A549 (cell line): ENCODE data around the gene KRT15. TPM values are rescaled to one million over a fixed set of nuclear protein-coding genes. Genes with fewer than 3 reads are reported as not detected.

Source experiments
- ATAC-seq, 2 experiments: fragments of 200-7000 bp in 1 of 2; fragments of >200 bp in 1 of 2; cut with Nextera tagmentation in 1 of 2; cut with Tn5 transposase in 1 of 2; 3 replicates each; pipeline versions ENCODE4 v1.8.0 to v1.9.1; 2018 to 2020; ENCODE audit warnings: mild to moderate bottlenecking in 1 of 2, moderate library complexity in 1 of 2
- CTCF ChIA-PET: fragments of 300-600 bp; sonication (Branson Sonifier 250); formaldehyde crosslinking; extraction: SDS; loops from one replicate; lab custom pipeline; 2021; ENCODE audit warnings: antibody characterized with exemption, inconsistent platforms; lab: Yijun Ruan, JAX
- POLR2A ChIA-PET: fragments of 350-600 bp; formaldehyde crosslinking; extraction: SDS; loops from one replicate; lab custom pipeline; 2021; ENCODE audit warnings: antibody characterized with exemption, inconsistent platforms; lab: Yijun Ruan, JAX
- DNase-seq, 2 experiments: peaks; one replicate each; pipeline versions ENCODE4 v3.0.0 to v3.0.0-alpha.2; 2011 to 2016; ENCODE audit warnings: low read depth in 1 of 2, low spot score in 1 of 2
- FAIRE-seq: peaks from 2 replicates; lab custom pipeline; 2011; peaks lifted over from hg19 to GRCh38; lab: Jason Lieb, UNC
- H3K27ac ChIP-seq, 2 experiments: fragments of >200 bp; sonication (Bioruptor Twin); formaldehyde crosslinking; 3 replicates each; pipeline ENCODE4 v1.5.1; 2016 to 2017
- H3K4me1 ChIP-seq: fragments of >200 bp; sonication (Bioruptor Twin); formaldehyde crosslinking; 3 replicates; pipeline ENCODE4 v1.6.1; 2016
- H3K4me2 ChIP-seq: fragments of >200 bp; sonication (Bioruptor Twin); formaldehyde crosslinking; 3 replicates; pipeline ENCODE4 v1.6.1; 2016
- H3K4me3 ChIP-seq: fragments of >200 bp; sonication (Bioruptor Twin); formaldehyde crosslinking; 3 replicates; pipeline ENCODE4 v1.5.1; 2016
- H3K9me3 ChIP-seq: fragments of >200 bp; sonication (Bioruptor Twin); formaldehyde crosslinking; 3 replicates; pipeline ENCODE4 v1.6.1; 2016
- BCL3 ChIP-seq: fragments of >200 bp; sonication (Bioruptor Twin); formaldehyde crosslinking; IDR thresholded peaks from 3 replicates; pipeline ENCODE4 v1.6.1; 2016
- BHLHE40 ChIP-seq: IDR thresholded peaks from 2 replicates; pipeline ENCODE4 v1.6.1; 2012; ENCODE audit warnings: low read depth, low read length, inconsistent platforms
- CBX2 ChIP-seq: fragments of 200-600 bp; sonication (generic); IDR thresholded peaks from 2 replicates; pipeline ENCODE4 v1.6.1; 2016; ENCODE audit warnings: low read depth, mild to moderate bottlenecking, borderline replicate concordance
- CEBPB ChIP-seq, 2 experiments: fragments of >200 bp in 1 of 2; sonication (Bioruptor Twin) in 1 of 2; formaldehyde crosslinking in 1 of 2; IDR thresholded peaks; 2 replicates each; pipeline ENCODE4 v1.6.1; 2012 to 2016
- CHD4 ChIP-seq: fragments of 200-600 bp; sonication (generic); IDR thresholded peaks from 2 replicates; pipeline ENCODE4 v1.6.1; 2016; ENCODE audit warnings: antibody characterized with exemption, mild to moderate bottlenecking, borderline replicate concordance
- EHF ChIP-seq: fragments of 250-450 bp; sonication (Bioruptor Pico); IDR thresholded peaks from 2 replicates; pipeline ENCODE4 v1.5.0; 2020; ENCODE audit warnings: mild to moderate bottlenecking
- ELK1 ChIP-seq: fragments of 150-350 bp; IDR thresholded peaks from 2 replicates; pipeline ENCODE4 v1.6.1; 2014; ENCODE audit warnings: low read depth, mild to moderate bottlenecking, low read length
- EP300 ChIP-seq, 2 experiments: fragments of >200 bp; sonication (Bioruptor Twin); formaldehyde crosslinking; IDR thresholded peaks; 2 replicates in 1 of 2; 3 replicates in 1 of 2; pipeline ENCODE4 v1.6.1; 2016 to 2017
- ESRRA ChIP-seq: fragments of 150-350 bp; IDR thresholded peaks from 2 replicates; pipeline ENCODE4 v1.6.1; 2014; ENCODE audit warnings: mild to moderate bottlenecking, low read length, borderline replicate concordance
- FOSB ChIP-seq: fragments of 250-450 bp; sonication (Bioruptor Pico); IDR thresholded peaks from 2 replicates; pipeline ENCODE4 v1.5.0; 2020; ENCODE audit warnings: mild to moderate bottlenecking, moderate library complexity
- FOSL2 ChIP-seq, 2 experiments: fragments of 450-650 bp in 1 of 2; fragments of >200 bp in 1 of 2; sonication (Bioruptor Twin) in 1 of 2; formaldehyde crosslinking; IDR thresholded peaks; 2 replicates each; pipeline versions ENCODE4 v1.5.0 to v1.6.1; 2016 to 2020; ENCODE audit warnings: mild to moderate bottlenecking in 1 of 2, moderate library complexity in 1 of 2
- GATA3 ChIP-seq: IDR thresholded peaks from 2 replicates; pipeline ENCODE4 v1.6.1; 2012; ENCODE audit warnings: borderline replicate concordance
- HEYL ChIP-seq: fragments of 250-450 bp; sonication (Bioruptor Pico); IDR thresholded peaks from 2 replicates; pipeline ENCODE4 v1.8.0; 2021; ENCODE audit warnings: mild to moderate bottlenecking, moderate library complexity
- HOXA7 ChIP-seq: fragments of 250-450 bp; sonication (Bioruptor Pico); IDR thresholded peaks from 2 replicates; pipeline ENCODE4 v1.5.0; 2020; ENCODE audit warnings: mild to moderate bottlenecking, moderate library complexity
- NFE2L2 ChIP-seq: fragments of 150-350 bp; conservative IDR thresholded peaks from 2 replicates; pipeline ENCODE4 v1.6.1; 2014; ENCODE audit warnings: low read length
- PHF8 ChIP-seq: fragments of 200-600 bp; sonication (generic); IDR thresholded peaks from 2 replicates; pipeline ENCODE4 v1.6.1; 2016; ENCODE audit warnings: low read depth, mild to moderate bottlenecking, antibody characterized with exemption, moderate library complexity, borderline replicate concordance
- RAD21 ChIP-seq, 2 experiments: fragments of >200 bp in 1 of 2; sonication (Bioruptor Twin) in 1 of 2; formaldehyde crosslinking in 1 of 2; IDR thresholded peaks in 1 of 2; conservative IDR thresholded peaks in 1 of 2; 2 replicates in 1 of 2; 3 replicates in 1 of 2; pipeline ENCODE4 v1.6.1; 2012 to 2018; ENCODE audit warnings: inconsistent platforms in 1 of 2
- RCOR1 ChIP-seq: fragments of 150-350 bp; IDR thresholded peaks from 2 replicates; pipeline ENCODE4 v1.6.1; 2014; ENCODE audit warnings: antibody characterized with exemption, low read length, low read depth
- TP53 ChIP-seq: fragments of 250-450 bp; sonication (Bioruptor Pico); IDR thresholded peaks from 2 replicates; pipeline ENCODE4 v1.5.0; 2021; ENCODE audit warnings: mild to moderate bottlenecking, moderate library complexity
- ZNF302 ChIP-seq: fragments of 250-450 bp; sonication (Bioruptor Pico); IDR thresholded peaks from 2 replicates; pipeline ENCODE4 v1.9.0; 2021; ENCODE audit warnings: inconsistent platforms, mild to moderate bottlenecking, moderate library complexity
- WGBS: methylation state at CpG from one replicate; pipeline ENCODE4 v1.1.6; 2017; ENCODE audit errors: missing lambda C conversion rate; 5-methylcytosine and 5-hydroxymethylcytosine counted together
- polyA plus RNA-seq, 4 experiments: library from polyadenylated mRNA; depleted of rRNA in 3 of 4; stranded (reverse); fragments of >200 nt; fragmentation: RNase III in 1 of 4; extraction: RNeasy Plus Mini Kit Qiagen cat#74134 plus additional on column Dnase treatment in 1 of 4; gene quantifications; 2 replicates in 3 of 4; 3 replicates in 1 of 4; pipeline ENCODE4 v1.2.3, GENCODE V29; 2011 to 2017
- TF ChIP-seq, protein P1 (sequence below): fragments of >200 bp; sonication (Bioruptor Twin); formaldehyde crosslinking; IDR thresholded peaks from 2 replicates; pipeline ENCODE4 v1.6.1; 2016
- TF ChIP-seq, protein P2 (sequence below): fragments of 250-450 bp; sonication (Bioruptor Pico); IDR thresholded peaks from 2 replicates; pipeline ENCODE4 v1.5.0; 2021; ENCODE audit warnings: mild to moderate bottlenecking, moderate library complexity, borderline replicate concordance

KRT15 gene
- polyA plus RNA-seq, 2 of the 4 experiments (the other 2 are of a cell fraction), result 0.62 to 2.1 TPM

GRCh38 chr17:41529491-41529915 lies 10.8 kb upstream of the KRT15 start:
- no peak overlapping the region for H3K4me3 ChIP-seq
- ChIA-PET CTCF (interaction anchor here (0.8 to 6.9 kb wide), 12 partner anchors 8 to 672 kb away, joined by 3 to 101 read pairs (median 4); partner anchors contain the start of gene KRT15), POLR2A (interaction anchor here (1.3 kb wide), 2 partner anchors 19 to 159 kb away, joined by 5 to 10 read pairs; no protein-coding TSS in a partner anchor)
- 88% methylated on average over 5 of the region's 5 CpGs for WGBS
- H3K9me3 ChIP-seq, result no peaks in the 10 kb centered on the region
- no peak for TF ChIP-seq BHLHE40
- TF ChIP-seq HEYL (CRISPR knock-in tag), result no peak
- no peak for TF ChIP-seq GATA3
- no peak for TF ChIP-seq ZNF302 (CRISPR knock-in tag)
- no peak for TF ChIP-seq BCL3
- no peak for TF ChIP-seq EP300 (IDR thresholded peaks at IDR 0.05)
- no peak for TF ChIP-seq PHF8
- no peak for TF ChIP-seq TP53 (CRISPR knock-in tag)
- no peak for TF ChIP-seq HOXA7
- no peak for TF ChIP-seq CEBPB (IDR thresholded peaks at IDR 0.05)
- no peak for TF ChIP-seq CHD4
- no peak for TF ChIP-seq RAD21 (conservative IDR thresholded peaks at IDR 0.05 in 1 of 2, IDR thresholded peaks at IDR 0.05 in 1 of 2)
- no peak for TF ChIP-seq RCOR1
- TF ChIP-seq, protein P1, sequence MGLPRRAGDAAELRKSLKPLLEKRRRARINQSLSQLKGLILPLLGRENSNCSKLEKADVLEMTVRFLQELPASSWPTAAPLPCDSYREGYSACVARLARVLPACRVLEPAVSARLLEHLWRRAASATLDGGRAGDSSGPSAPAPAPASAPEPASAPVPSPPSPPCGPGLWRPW, result no peak
- TF ChIP-seq FOSL2 (IDR thresholded peaks at IDR 0.05), result no peak
- TF ChIP-seq FOSL2 (CRISPR knock-in tag; IDR thresholded peaks at IDR 0.05), result no peak
- TF ChIP-seq ESRRA, result no peak
- TF ChIP-seq NFE2L2, result no peak
- TF ChIP-seq CBX2, result no peak
- TF ChIP-seq EHF (CRISPR knock-in tag), result no peak
- no peak for TF ChIP-seq ELK1
- H3K27ac ChIP-seq, result peak overlapping the region; percentile 59 to 83; a peak in 5 of 6 replicates
- no peak for DNase-seq
- peak overlapping the region; percentile 46 for H3K4me2 ChIP-seq
- no peak for FAIRE-seq
- H3K4me1 ChIP-seq, result peaks cover 29% of the 10 kb centered on the region
- ATAC-seq, result no peak

DNA sequence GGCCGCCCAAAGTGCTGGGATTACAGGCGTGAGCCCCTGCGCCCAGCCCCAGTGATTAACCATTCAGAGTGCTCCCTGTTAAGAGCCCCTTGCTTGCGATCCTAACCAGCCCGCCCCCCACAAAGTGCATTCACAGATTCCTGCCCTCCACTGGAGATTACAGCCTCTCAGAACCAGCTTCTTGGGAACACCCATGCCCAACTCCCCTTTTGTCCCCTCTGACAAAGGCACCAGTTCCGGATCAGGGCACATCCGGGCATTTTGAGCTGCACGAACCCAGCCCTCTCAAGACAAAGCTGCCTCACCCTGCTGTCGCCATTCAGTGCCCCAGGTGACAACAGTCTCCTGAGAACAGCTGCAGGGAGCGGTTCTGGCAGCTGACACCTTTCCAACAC lies 10.3 kb upstream of the KRT15 start:
- DNase-seq (no peak), ATAC-seq (no peak), FAIRE-seq (no peak)
- H3K27ac ChIP-seq, result peak overlapping the region; percentile 59 to 83; a peak in 5 of 6 replicates
- H3K9me3 ChIP-seq, result no peaks in the 10 kb centered on the region
- POLR2A ChIA-PET, result interaction anchor here (1.3 kb wide), 1 partner anchor 159 kb away, joined by 5 read pairs; no protein-coding TSS in a partner anchor
- CTCF ChIA-PET, result interaction anchor here (1.3 to 6.9 kb wide), 9 partner anchors 10 to 672 kb away, joined by 3 to 101 read pairs (median 5); partner anchors contain the start of genes KRT15 and KRT20
- peaks cover 29% of the 10 kb centered on the region for H3K4me1 ChIP-seq
- H3K4me3 ChIP-seq, result no peak overlapping the region
- 91% methylated on average over 10 of the region's 10 CpGs for WGBS
- H3K4me2 ChIP-seq, result no peak overlapping the region; the same call in 2 of the 3 replicates
- no peak for TF ChIP-seq CEBPB (IDR thresholded peaks at IDR 0.05)
- no peak for TF ChIP-seq FOSB (CRISPR knock-in tag)
- TF ChIP-seq, protein P2, sequence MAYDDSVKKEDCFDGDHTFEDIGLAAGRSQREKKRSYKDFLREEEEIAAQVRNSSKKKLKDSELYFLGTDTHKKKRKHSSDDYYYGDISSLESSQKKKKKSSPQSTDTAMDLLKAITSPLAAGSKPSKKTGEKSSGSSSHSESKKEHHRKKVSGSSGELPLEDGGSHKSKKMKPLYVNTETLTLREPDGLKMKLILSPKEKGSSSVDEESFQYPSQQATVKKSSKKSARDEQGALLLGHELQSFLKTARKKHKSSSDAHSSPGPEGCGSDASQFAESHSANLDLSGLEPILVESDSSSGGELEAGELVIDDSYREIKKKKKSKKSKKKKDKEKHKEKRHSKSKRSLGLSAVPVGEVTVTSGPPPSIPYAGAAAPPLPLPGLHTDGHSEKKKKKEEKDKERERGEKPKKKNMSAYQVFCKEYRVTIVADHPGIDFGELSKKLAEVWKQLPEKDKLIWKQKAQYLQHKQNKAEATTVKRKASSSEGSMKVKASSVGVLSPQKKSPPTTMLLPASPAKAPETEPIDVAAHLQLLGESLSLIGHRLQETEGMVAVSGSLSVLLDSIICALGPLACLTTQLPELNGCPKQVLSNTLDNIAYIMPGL, result no peak
- TF ChIP-seq FOSL2 (IDR thresholded peaks at IDR 0.05), result no peak
- TF ChIP-seq FOSL2 (CRISPR knock-in tag; IDR thresholded peaks at IDR 0.05), result no peak
- TF ChIP-seq NFE2L2, result no peak
